Medulla oblongata (tissue), 1 donor: ENCODE results near the gene NDUFB8.
A peak's percentile ranks its signal among the peaks of the same experiment; 100 is the strongest.
"Not testable (repeated sequence)": the region's sequence is repeated elsewhere in the genome, so short reads cannot be mapped to it uniquely, and the experiment has no call there.

ENCODE experiments used
- DNase-seq: peaks from one replicate; pipeline ENCODE4 v3.0.0-alpha.2; 2015; ENCODE audit errors: extremely low spot score

Gene NDUFB8

GRCh38 chr10:100529475-100530298 lies at the start of gene NDUFB8:
TSS of gene NDUFB8 (minus strand) at chr10:100529871. CDS start at chr10:100529851, 20 bp downstream.
- DNase-seq: peak; percentile 94

- no peak for DNase-seq
Observed at GRCh38 chr10:100576282-100576635, 46.6 kb upstream of the NDUFB8 start.

GRCh38 chr10:100575585-100576281 lies 46.1 kb upstream of the NDUFB8 start:
- DNase-seq: no peak

GRCh38 chr10:100575146-100575545 lies 45.5 kb upstream of the NDUFB8 start:
- not testable (repeated sequence) for DNase-seq

GRCh38 chr10:100571084-100571856 lies 41.6 kb upstream of the NDUFB8 start:
- DNase-seq: no peak

- DNase-seq: no peak
Observed at GRCh38 chr10:100570506-100570905, 40.8 kb upstream of the NDUFB8 start.

GRCh38 chr10:100569687-100570481 lies 40.2 kb upstream of the NDUFB8 start:
- no peak for DNase-seq

GRCh38 chr10:100568912-100569311 lies 39.2 kb upstream of the NDUFB8 start:
- DNase-seq: no peak

GRCh38 chr10:100567826-100568225 lies 38.2 kb upstream of the NDUFB8 start:
- no peak for DNase-seq

GRCh38 chr10:100567249-100567648 lies 37.6 kb upstream of the NDUFB8 start:
- no peak for DNase-seq

- DNase-seq: no peak
Observed at GRCh38 chr10:100566561-100566960, 36.9 kb upstream of the NDUFB8 start.

GRCh38 chr10:100565206-100565985 lies 35.7 kb upstream of the NDUFB8 start:
- DNase-seq: no peak

- peak; percentile 75 for DNase-seq
Observed at GRCh38 chr10:100562008-100562672, 32.5 kb upstream of the NDUFB8 start.

- no peak for DNase-seq
Observed at GRCh38 chr10:100561005-100561404, 31.3 kb upstream of the NDUFB8 start.

- DNase-seq: no peak
Observed at GRCh38 chr10:100560248-100560647, 30.6 kb upstream of the NDUFB8 start.

- DNase-seq: no peak
Observed at GRCh38 chr10:100554902-100555301, 25.2 kb upstream of the NDUFB8 start.

GRCh38 chr10:100553929-100554328 lies 24.3 kb upstream of the NDUFB8 start:
- DNase-seq: no peak

GRCh38 chr10:100551738-100552137 lies 22.1 kb upstream of the NDUFB8 start:
- DNase-seq: no peak

- DNase-seq: no peak
Observed at GRCh38 chr10:100551196-100551595, 21.5 kb upstream of the NDUFB8 start.

GRCh38 chr10:100544950-100545349 lies 15.3 kb upstream of the NDUFB8 start:
- DNase-seq: no peak
